Stimulated activated CD4-positive, alpha-beta T cell treated with anti-CD3 and anti-CD28 coated beads, Interleukin-1b, Interleukin-23, amount 100 ng/mL, for 1 hour (primary cell): ENCODE results near the gene BICDL2.
A peak's percentile ranks its signal among the peaks of the same experiment; 100 is the strongest.
"Not testable (repeated sequence)": the region's sequence is repeated elsewhere in the genome, so short reads cannot be mapped to it uniquely, and the experiment has no call there.

Source experiments
- DNase-seq, 2 donors: peaks; one replicate each; pipeline ENCODE4 v3.0.0-alpha.2; 2020; ENCODE audit warnings: low read depth in 2 of 2

BICDL2 gene

GRCh38 chr16:3065069-3065741 is 28.5 kb upstream of the BICDL2 start, which contains the start of gene IL32:
IL32 (plus strand) TSS chr16:3065640; CDS start chr16:3065812, 172 bp downstream.
- no peak for DNase-seq

DNA sequence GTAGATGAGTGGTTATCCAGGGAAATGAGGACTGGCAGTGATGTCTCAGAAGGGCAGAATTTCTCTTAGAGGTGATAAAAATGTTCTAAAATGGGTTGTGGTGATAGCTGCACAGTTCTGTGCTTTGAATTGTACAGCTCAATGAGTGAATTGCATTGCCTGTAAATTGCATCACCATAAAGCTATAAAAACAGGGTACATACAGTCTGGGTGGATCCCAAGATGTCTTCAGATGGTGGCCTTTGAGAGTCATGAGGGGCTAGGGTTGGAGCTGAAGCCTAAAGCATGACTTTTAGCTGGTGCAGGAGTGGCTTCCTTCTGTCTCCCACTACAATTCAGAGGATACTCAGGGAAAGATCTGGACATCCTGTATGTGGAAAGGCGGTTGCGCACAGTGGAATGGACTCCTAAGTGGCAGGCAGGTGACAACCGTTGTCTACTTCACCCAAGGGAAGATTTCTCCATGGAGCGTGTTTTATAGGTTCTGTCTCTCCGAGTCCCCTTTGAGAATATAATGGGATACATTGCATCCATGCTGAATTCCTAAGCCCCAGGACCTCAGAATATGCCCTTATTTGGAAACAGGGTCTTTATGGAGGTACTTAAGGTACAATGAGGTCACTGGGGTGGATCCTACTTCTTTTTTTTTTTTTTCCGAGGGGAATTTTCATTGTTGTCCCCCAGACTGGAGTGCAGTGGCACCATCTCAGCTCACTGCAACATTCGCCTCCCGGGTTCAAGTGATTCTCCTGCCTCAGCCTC is 27.1 kb upstream of the BICDL2 start:
- no peak for DNase-seq

DNA sequence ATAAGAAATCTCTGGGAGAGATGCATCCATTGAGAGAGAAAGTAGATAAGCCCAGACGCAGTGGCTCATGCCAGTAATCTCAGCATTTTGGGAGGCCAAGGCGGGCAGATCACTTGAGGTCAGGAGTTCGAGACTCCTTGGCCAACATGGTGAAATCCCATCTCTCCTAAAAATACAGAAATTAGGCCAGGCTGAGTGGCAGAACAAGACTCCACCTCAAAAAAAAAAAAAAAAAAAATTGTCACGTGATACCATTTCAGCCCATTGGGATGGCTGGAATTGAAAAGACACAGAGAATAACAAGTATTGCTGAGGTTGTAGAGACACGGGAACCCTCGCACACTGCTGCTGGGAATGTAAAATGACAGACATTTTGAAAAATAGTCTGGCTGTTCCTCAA is 25.8 kb upstream of the BICDL2 start:
- no peak for DNase-seq

- DNase-seq: no peak
Measured at GRCh38 chr16:3060339-3061127, 23.8 kb upstream of the BICDL2 start.

GRCh38 chr16:3059723-3060242 is 23.0 kb upstream of the BICDL2 start:
- no peak for DNase-seq

GRCh38 chr16:3059041-3059722 is 22.4 kb upstream of the BICDL2 start:
- DNase-seq: peak; percentile 74 to 77

DNA sequence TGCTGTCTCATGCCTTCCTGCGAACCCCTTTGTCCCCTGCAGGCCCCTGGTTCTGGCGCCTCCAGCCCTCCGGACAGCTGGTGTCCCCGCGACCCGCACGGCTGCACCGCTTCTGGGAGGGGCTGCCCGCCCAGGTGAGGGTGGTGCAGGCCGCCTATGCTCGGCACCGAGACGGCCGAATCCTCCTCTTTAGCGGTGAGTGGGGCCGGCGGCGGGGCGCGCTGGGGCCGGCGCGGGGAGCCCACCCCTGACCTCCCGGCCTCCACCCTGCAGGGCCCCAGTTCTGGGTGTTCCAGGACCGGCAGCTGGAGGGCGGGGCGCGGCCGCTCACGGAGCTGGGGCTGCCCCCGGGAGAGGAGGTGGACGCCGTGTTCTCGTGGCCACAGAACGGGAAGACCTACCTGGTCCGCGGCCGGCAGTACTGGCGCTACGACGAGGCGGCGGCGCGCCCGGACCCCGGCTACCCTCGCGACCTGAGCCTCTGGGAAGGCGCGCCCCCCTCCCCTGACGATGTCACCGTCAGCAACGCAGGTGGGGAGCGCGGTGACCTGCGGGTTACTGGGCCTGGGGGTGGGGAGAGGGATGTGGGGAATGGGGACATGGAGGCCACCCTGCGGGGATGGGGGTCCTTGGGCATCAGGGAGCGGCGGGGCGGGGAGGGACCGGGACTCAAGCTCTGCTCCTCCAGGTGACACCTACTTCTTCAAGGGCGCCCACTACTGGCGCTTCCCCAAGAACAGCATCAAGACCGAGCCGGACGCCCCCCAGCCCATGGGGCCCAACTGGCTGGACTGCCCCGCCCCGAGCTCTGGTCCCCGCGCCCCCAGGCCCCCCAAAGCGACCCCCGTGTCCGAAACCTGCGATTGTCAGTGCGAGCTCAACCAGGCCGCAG is 21.6 kb upstream of the BICDL2 start:
- no peak for DNase-seq

GRCh38 chr16:3057181-3058138 is 20.7 kb upstream of the BICDL2 start:
- no peak for DNase-seq

- no peak for DNase-seq
Measured at GRCh38 chr16:3056336-3057180, 19.8 kb upstream of the BICDL2 start.

GRCh38 chr16:3055734-3056115 is 19.0 kb upstream of the BICDL2 start:
- not testable (repeated sequence) for DNase-seq

- DNase-seq: no peak
Measured at GRCh38 chr16:3054965-3055733, 18.4 kb upstream of the BICDL2 start.

DNA sequence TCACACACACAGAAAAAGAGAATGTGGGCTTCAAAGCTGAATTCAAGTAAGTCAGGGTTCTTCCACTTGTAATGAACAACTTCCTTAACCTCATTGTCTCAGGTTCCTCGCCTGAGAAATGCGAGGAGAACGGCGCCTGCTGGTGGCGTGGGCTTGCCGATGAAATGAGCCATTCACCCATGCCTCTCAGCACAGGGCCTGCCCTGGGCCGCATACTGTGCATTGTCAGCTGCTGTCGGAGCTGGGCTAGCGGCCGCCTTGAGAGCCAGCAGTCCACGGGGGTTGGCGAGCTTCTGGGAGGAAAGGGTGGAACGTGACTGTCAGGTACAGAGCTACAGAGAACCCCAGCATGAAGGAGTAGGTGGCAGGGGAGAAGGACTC is 16.6 kb upstream of the BICDL2 start:
- DNase-seq: not testable (repeated sequence)

- not testable (repeated sequence) for DNase-seq
Measured at GRCh38 chr16:3052571-3053329, 16.0 kb upstream of the BICDL2 start.

DNA sequence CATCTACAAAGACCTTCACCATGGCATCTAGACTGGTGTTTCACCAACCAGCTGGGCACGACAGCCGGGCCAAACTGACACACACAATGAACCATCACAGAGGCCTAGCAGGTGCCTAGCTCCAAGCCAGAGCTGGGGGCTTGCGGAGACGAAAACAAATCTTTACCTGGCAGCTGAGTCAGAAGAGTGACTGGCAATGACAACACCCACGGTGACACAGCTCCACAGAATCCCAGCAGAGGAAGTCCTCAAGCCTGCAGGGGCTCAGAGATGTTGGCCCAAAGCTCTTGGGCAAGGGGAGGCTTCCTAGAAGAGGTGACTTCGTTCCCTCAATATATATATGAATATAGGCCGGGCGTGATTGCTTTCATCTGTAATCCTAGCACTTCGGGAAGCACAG is 14.8 kb upstream of the BICDL2 start:
- no peak for DNase-seq

- DNase-seq: no peak
Measured at GRCh38 chr16:3051009-3051408, 14.3 kb upstream of the BICDL2 start.

DNA sequence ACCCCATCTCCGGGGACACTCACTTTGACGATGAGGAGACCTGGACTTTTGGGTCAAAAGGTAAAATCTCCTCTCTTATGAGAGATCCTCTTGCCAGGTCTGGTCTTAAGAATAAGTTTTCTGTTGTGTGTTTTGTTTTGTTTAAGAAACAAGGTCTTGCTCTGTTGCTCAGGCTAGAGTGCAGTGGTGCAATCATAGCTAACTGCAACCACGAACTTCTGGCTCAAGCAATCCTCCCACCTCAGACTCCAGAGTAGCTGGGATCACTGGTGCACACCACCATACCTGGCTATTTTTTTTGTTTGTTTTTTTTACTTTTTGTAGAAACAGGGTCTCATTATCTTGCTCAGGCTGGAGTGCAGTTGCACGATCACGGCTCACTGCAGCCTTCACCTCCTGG is 13.7 kb upstream of the BICDL2 start:
- DNase-seq: no peak

- DNase-seq: no peak
Measured at GRCh38 chr16:3049921-3050481, 13.3 kb upstream of the BICDL2 start.
